H9 (cell line): ENCODE measurements around the gene ALAS1. TPM values are rescaled to one million over a fixed set of nuclear protein-coding genes. Genes with fewer than 3 reads are reported as not detected.

Experiments used
- DNase-seq: peaks from one replicate; pipeline ENCODE4 v3.0.0-alpha.2; 2017
- H2AFZ ChIP-seq: one replicate; pipeline ENCODE4 v1.6.1; 2013; ENCODE audit warnings: mild to moderate bottlenecking, low read length, control low read depth, moderate library complexity
- H2AK5ac ChIP-seq: 2 replicates; pipeline ENCODE4 v1.6.1; 2013; ENCODE audit warnings: low read length, control low read depth, mixed read lengths; ENCODE audit not compliant: insufficient read length
- H2BK120ac ChIP-seq: one replicate; pipeline ENCODE4 v1.6.1; 2013; ENCODE audit warnings: low read depth, mild to moderate bottlenecking, low read length, control low read depth, inconsistent platforms; ENCODE audit not compliant: poor library complexity, severe bottlenecking
- H2BK12ac ChIP-seq: 2 replicates; pipeline ENCODE4 v1.6.1; 2013; ENCODE audit warnings: low read length, control low read depth, mixed read lengths, low read depth; ENCODE audit not compliant: insufficient read length
- H2BK15ac ChIP-seq: 2 replicates; pipeline ENCODE4 v1.6.1; 2013; ENCODE audit warnings: low read depth, low read length, control low read depth
- H2BK20ac ChIP-seq: one replicate; pipeline ENCODE4 v1.6.1; 2013; ENCODE audit warnings: low read depth, mild to moderate bottlenecking, low read length, control low read depth, inconsistent platforms; ENCODE audit not compliant: poor library complexity, severe bottlenecking
- H2BK5ac ChIP-seq: 2 replicates; pipeline ENCODE4 v1.6.1; 2013; ENCODE audit warnings: low read length, control low read depth, mixed read lengths; ENCODE audit not compliant: insufficient read length
- H3K14ac ChIP-seq: 2 replicates; pipeline ENCODE4 v1.6.1; 2013; ENCODE audit warnings: low read length, control low read depth; ENCODE audit not compliant: insufficient read depth
- H3K18ac ChIP-seq: 2 replicates; pipeline ENCODE4 v1.6.1; 2013; ENCODE audit warnings: low read depth, mild to moderate bottlenecking, mixed read lengths, low read length, control low read depth; ENCODE audit not compliant: insufficient read length
- H3K23ac ChIP-seq: 2 replicates; pipeline ENCODE4 v1.6.1; 2013; ENCODE audit warnings: low read length, control low read depth, mixed read lengths, low read depth; ENCODE audit not compliant: insufficient read length
- H3K23me2 ChIP-seq: 2 replicates; pipeline ENCODE4 v1.6.1; 2013; ENCODE audit warnings: low read depth, mild to moderate bottlenecking, mixed read lengths, low read length, control low read depth; ENCODE audit not compliant: insufficient read length, poor library complexity, severe bottlenecking
- H3K27ac ChIP-seq: 2 replicates; pipeline ENCODE4 v1.5.1; 2013; ENCODE audit warnings: low read length, control low read depth, mixed read lengths, low read depth; ENCODE audit not compliant: insufficient read length
- H3K27me3 ChIP-seq: 2 replicates; pipeline ENCODE4 v1.6.1; 2013; ENCODE audit warnings: low read length, control low read depth, inconsistent platforms; ENCODE audit not compliant: insufficient read depth
- H3K4ac ChIP-seq: 2 replicates; pipeline ENCODE4 v1.6.1; 2013; ENCODE audit warnings: low read depth, mild to moderate bottlenecking, control low read depth, inconsistent platforms, low read length, moderate library complexity
- H3K4me1 ChIP-seq: 2 replicates; pipeline ENCODE4 v1.6.1; 2013; ENCODE audit warnings: low read length, control low read depth, inconsistent platforms; ENCODE audit not compliant: insufficient read depth
- H3K4me2 ChIP-seq: 2 replicates; pipeline ENCODE4 v1.6.1; 2013; ENCODE audit warnings: low read length, control low read depth, mixed read lengths; ENCODE audit not compliant: insufficient read length, insufficient read depth
- H3K56ac ChIP-seq: 2 replicates; pipeline ENCODE4 v1.6.1; 2013; ENCODE audit warnings: low read depth, mild to moderate bottlenecking, mixed read lengths, low read length, control low read depth; ENCODE audit not compliant: insufficient read length
- H3K79me1 ChIP-seq: 2 replicates; pipeline ENCODE4 v1.6.1; 2013; ENCODE audit warnings: low read depth, mild to moderate bottlenecking, moderate library complexity, low read length, control low read depth, inconsistent platforms; ENCODE audit not compliant: insufficient read depth, poor library complexity, severe bottlenecking
- H3K79me2 ChIP-seq: 2 replicates; pipeline ENCODE4 v1.6.1; 2013; ENCODE audit warnings: low read length, control low read depth, inconsistent platforms; ENCODE audit not compliant: insufficient read depth
- H3K9ac ChIP-seq: 2 replicates; pipeline ENCODE4 v1.6.1; 2013; ENCODE audit warnings: low read length, control low read depth, mixed read lengths; ENCODE audit not compliant: insufficient read length; ENCODE audit errors: extremely low read depth
- H3K9me3 ChIP-seq: one replicate; pipeline ENCODE4 v1.6.1; 2013; ENCODE audit warnings: low read depth, low read length, inconsistent platforms; ENCODE audit not compliant: control insufficient read depth
- H3T11ph ChIP-seq: one replicate; pipeline ENCODE4 v1.6.1; 2013; ENCODE audit warnings: mild to moderate bottlenecking, low read length, control low read depth, inconsistent platforms
- H4K20me1 ChIP-seq: one replicate; pipeline ENCODE4 v1.6.1; 2013; ENCODE audit not compliant: control insufficient read depth, insufficient read length, insufficient read depth
- H4K5ac ChIP-seq: 2 replicates; pipeline ENCODE4 v1.6.1; 2013; ENCODE audit warnings: low read depth, mild to moderate bottlenecking, mixed read lengths, low read length, control low read depth; ENCODE audit not compliant: insufficient read length
- H4K8ac ChIP-seq: replicated peaks from 2 replicates; pipeline ENCODE4 v1.6.1; 2013; ENCODE audit warnings: low read length, control low read depth, mixed read lengths, low read depth; ENCODE audit not compliant: insufficient read length
- H4K91ac ChIP-seq: 2 replicates; pipeline ENCODE4 v1.6.1; 2013; ENCODE audit warnings: low read depth, mild to moderate bottlenecking, moderate library complexity, mixed read lengths, low read length, control low read depth; ENCODE audit not compliant: insufficient read length
- H3K27ac Mint-ChIP-seq, 3 experiments: 2 replicates in 2 of 3; 3 replicates in 1 of 3; pipeline ENCODE4 v1.8.0; 2020 to 2021; ENCODE audit warnings: mixed read lengths in 3 of 3, mild to moderate bottlenecking in 1 of 3, moderate library complexity in 1 of 3
- H3K27me3 Mint-ChIP-seq: 2 replicates; pipeline ENCODE4 v1.8.0; 2021; ENCODE audit warnings: low read depth, mild to moderate bottlenecking, moderate library complexity, mixed read lengths
- H3K36me3 Mint-ChIP-seq, 3 experiments: 2 replicates in 2 of 3; 3 replicates in 1 of 3; pipeline ENCODE4 v1.8.0; 2020 to 2021; ENCODE audit warnings: low read depth in 3 of 3, mixed read lengths in 3 of 3; ENCODE audit not compliant: insufficient read depth in 1 of 3
- H3K4me1 Mint-ChIP-seq, 2 experiments: 2 replicates each; pipeline ENCODE4 v1.8.0; 2020; ENCODE audit warnings: mixed read lengths in 2 of 2
- H3K4me3 Mint-ChIP-seq, 2 experiments: 2 replicates in 1 of 2; 3 replicates in 1 of 2; pipeline ENCODE4 v1.8.0; 2020 to 2021; ENCODE audit warnings: mild to moderate bottlenecking in 2 of 2, mixed read lengths in 2 of 2, moderate library complexity in 1 of 2
- H3K9me3 Mint-ChIP-seq, 2 experiments: 2 replicates in 1 of 2; 3 replicates in 1 of 2; pipeline ENCODE4 v1.8.0; 2020; ENCODE audit warnings: mild to moderate bottlenecking in 2 of 2, mixed read lengths in 2 of 2, moderate library complexity in 1 of 2
- WGBS: extraction: QIAGEN DNeasy Blood & Tissue Kit; methylation state at CpG from one replicate; pipeline ENCODE4 v1.1.7; 2013; ENCODE audit warnings: missing lambda C conversion rate, low lambda C conversion rate, mixed read lengths; ENCODE audit not compliant: insufficient read length; ENCODE audit errors: extremely low coverage; 5-methylcytosine and 5-hydroxymethylcytosine counted together
- total RNA-seq: library from RNA; stranded (reverse); gene quantifications from 2 replicates; pipeline ENCODE4 v1.2.1, GENCODE V29; 2021
- TF ChIP-seq, protein P1 (sequence below): fragments of 200-600 bp; sonication (generic); conservative IDR thresholded peaks from 3 replicates; pipeline ENCODE4 v1.8.0; 2021; ENCODE audit warnings: antibody characterized with exemption, mild to moderate bottlenecking

ALAS1 gene
- total RNA-seq, 1 experiment from 2014 or later: 39.1 TPM

DNA sequence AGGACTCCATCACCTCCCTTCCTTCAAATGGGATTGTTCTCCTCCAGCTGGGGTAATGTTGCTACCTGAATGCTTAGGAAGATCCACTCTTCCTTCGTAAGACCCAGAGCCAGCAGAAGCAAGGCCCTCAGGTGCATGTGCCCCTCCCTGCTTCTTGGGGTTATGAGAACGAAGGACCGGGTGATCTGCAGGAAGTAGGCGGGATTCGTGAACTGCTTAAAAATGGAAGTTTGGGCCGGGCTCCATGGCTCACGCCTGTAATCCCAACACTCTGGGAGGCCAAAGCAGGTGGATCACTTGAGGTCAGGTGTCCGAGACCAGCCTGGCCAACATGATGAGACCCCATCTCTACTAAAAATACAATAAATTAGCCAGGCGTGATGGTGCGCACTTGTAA lies 19.4 kb downstream of the ALAS1 start:
- Histone ChIP-seq H3K27me3 (no peaks in the 10 kb centered on the region), H4K20me1 (peaks cover 3% of the 10 kb centered on the region), H2BK20ac (no peak overlapping the region), H4K91ac (no peak overlapping the region), H3K14ac (no peak overlapping the region), H3K56ac (no peak overlapping the region), H2BK120ac (no peak overlapping the region), H3K79me2 (no peaks in the 10 kb centered on the region), H3T11ph (no peak overlapping the region), H3K23ac (no peak overlapping the region), H3K18ac (no peak overlapping the region), H3K4me2 (no peak overlapping the region), H2BK15ac (no peak overlapping the region), H2BK5ac (no peak overlapping the region), H3K4me1 (no peaks in the 10 kb centered on the region; the same call in 1 of the 2 replicates), H3K27ac (no peak overlapping the region), H2AK5ac (no peak overlapping the region), H3K4ac (no peak overlapping the region), H3K9ac (no peak overlapping the region), H3K23me2 (no peaks in the 10 kb centered on the region), H4K8ac (no peak overlapping the region), H3K9me3 (no peaks in the 10 kb centered on the region), H4K5ac (no peak overlapping the region), H2BK12ac (no peak overlapping the region), H2AFZ (no peak overlapping the region), H3K79me1 (no peaks in the 10 kb centered on the region)
- H3K4me1 Mint-ChIP-seq: peaks cover 4 to 9% of the 10 kb centered on the region in 2 experiments
- H3K27ac Mint-ChIP-seq: peak overlapping the region; percentile 19 to 50 (median 29); a peak in 2 of 7 replicates
- no peaks in the 10 kb centered on the region for H3K27me3 Mint-ChIP-seq
- peaks cover 10 to 37% (median 33%) of the 10 kb centered on the region in 3 experiments; a peak in 6 of 7 replicates for H3K36me3 Mint-ChIP-seq
- no peaks in the 10 kb centered on the region for H3K9me3 Mint-ChIP-seq
- H3K4me3 Mint-ChIP-seq: no peak overlapping the region
- no CpG with 5 or more reads among the region's 10 CpGs for WGBS
- TF ChIP-seq, protein P1, sequence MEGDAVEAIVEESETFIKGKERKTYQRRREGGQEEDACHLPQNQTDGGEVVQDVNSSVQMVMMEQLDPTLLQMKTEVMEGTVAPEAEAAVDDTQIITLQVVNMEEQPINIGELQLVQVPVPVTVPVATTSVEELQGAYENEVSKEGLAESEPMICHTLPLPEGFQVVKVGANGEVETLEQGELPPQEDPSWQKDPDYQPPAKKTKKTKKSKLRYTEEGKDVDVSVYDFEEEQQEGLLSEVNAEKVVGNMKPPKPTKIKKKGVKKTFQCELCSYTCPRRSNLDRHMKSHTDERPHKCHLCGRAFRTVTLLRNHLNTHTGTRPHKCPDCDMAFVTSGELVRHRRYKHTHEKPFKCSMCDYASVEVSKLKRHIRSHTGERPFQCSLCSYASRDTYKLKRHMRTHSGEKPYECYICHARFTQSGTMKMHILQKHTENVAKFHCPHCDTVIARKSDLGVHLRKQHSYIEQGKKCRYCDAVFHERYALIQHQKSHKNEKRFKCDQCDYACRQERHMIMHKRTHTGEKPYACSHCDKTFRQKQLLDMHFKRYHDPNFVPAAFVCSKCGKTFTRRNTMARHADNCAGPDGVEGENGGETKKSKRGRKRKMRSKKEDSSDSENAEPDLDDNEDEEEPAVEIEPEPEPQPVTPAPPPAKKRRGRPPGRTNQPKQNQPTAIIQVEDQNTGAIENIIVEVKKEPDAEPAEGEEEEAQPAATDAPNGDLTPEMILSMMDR: no peak
- peak; percentile 24 for DNase-seq
